A549 (cell line): ENCODE results near the gene GUCA2A.

Source experiments
- EP300 ChIP-seq, 2 experiments: fragments of >200 bp; sonication (Bioruptor Twin); formaldehyde crosslinking; IDR thresholded peaks; 2 replicates in 1 of 2; 3 replicates in 1 of 2; pipeline ENCODE4 v1.6.1; 2016 to 2017
- HOXA7 ChIP-seq: fragments of 250-450 bp; sonication (Bioruptor Pico); IDR thresholded peaks from 2 replicates; pipeline ENCODE4 v1.5.0; 2020; ENCODE audit warnings: mild to moderate bottlenecking, moderate library complexity
- JUN ChIP-seq, 2 experiments: fragments of >200 bp; sonication (Bioruptor Twin); formaldehyde crosslinking; IDR thresholded peaks; 2 replicates in 1 of 2; 3 replicates in 1 of 2; pipeline ENCODE4 v1.6.1; 2016 to 2017
- NPAS2 ChIP-seq: fragments of 250-450 bp; sonication (Bioruptor Pico); IDR thresholded peaks from 2 replicates; pipeline ENCODE4 v1.8.0; 2022; ENCODE audit warnings: mild to moderate bottlenecking, moderate library complexity, borderline replicate concordance
- POLR2A ChIP-seq: IDR thresholded peaks from 2 replicates; pipeline ENCODE4 v1.6.1; 2012; ENCODE audit warnings: mild to moderate bottlenecking, low read length
- RAD21 ChIP-seq, 2 experiments: fragments of >200 bp in 1 of 2; sonication (Bioruptor Twin) in 1 of 2; formaldehyde crosslinking in 1 of 2; IDR thresholded peaks in 1 of 2; conservative IDR thresholded peaks in 1 of 2; 2 replicates in 1 of 2; 3 replicates in 1 of 2; pipeline ENCODE4 v1.6.1; 2012 to 2018; ENCODE audit warnings: inconsistent platforms in 1 of 2
- RNF2 ChIP-seq: fragments of 200-600 bp; sonication (generic); IDR thresholded peaks from 2 replicates; pipeline ENCODE4 v1.6.1; 2016; ENCODE audit warnings: low read depth, mild to moderate bottlenecking, antibody characterized with exemption, moderate library complexity, borderline replicate concordance
- SMC3 ChIP-seq: fragments of >200 bp; sonication (Bioruptor Twin); formaldehyde crosslinking; IDR thresholded peaks from 3 replicates; pipeline ENCODE4 v1.6.1; 2018; ENCODE audit warnings: inconsistent platforms
- TF ChIP-seq, protein P1 (sequence below): fragments of 200-600 bp; sonication (generic); IDR thresholded peaks from 2 replicates; pipeline ENCODE4 v1.6.1; 2016; ENCODE audit warnings: antibody characterized with exemption, mild to moderate bottlenecking, moderate library complexity
- TF ChIP-seq, protein P2 (sequence below): fragments of >200 bp; sonication (Bioruptor Twin); formaldehyde crosslinking; IDR thresholded peaks from 3 replicates; pipeline ENCODE4 v1.5.1; 2016
- TF ChIP-seq, protein P3 (sequence below): fragments of 150-350 bp; IDR thresholded peaks from 2 replicates; pipeline ENCODE4 v1.6.1; 2014; ENCODE audit warnings: low read depth, mild to moderate bottlenecking, low read length

DNA sequence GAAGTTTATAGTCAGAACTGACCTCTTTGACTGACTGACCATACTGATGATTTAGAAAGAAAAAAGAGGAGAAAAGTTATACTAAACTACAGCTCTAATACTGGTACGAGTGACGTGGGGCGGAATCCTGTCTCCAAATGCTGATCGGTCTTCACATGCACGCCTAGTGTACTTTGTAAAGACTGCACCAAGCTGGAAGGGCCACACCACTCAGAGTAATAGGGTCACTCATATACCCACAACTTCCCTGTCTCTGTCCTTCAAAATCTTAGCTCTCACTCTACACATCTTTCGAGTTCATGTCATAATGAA lies 19.4 kb upstream of the GUCA2A start:
- TF ChIP-seq HOXA7 (CRISPR knock-in tag) (no peak), EP300 (IDR thresholded peaks at IDR 0.05) (no peak), POLR2A (no peak), RNF2 (no peak), JUN (IDR thresholded peaks at IDR 0.05) (no peak), NPAS2 (CRISPR knock-in tag) (no peak), RAD21 (conservative IDR thresholded peaks at IDR 0.05 in 1 of 2, IDR thresholded peaks at IDR 0.05 in 1 of 2) (no peak), SMC3 (no peak)
- TF ChIP-seq, protein P1, sequence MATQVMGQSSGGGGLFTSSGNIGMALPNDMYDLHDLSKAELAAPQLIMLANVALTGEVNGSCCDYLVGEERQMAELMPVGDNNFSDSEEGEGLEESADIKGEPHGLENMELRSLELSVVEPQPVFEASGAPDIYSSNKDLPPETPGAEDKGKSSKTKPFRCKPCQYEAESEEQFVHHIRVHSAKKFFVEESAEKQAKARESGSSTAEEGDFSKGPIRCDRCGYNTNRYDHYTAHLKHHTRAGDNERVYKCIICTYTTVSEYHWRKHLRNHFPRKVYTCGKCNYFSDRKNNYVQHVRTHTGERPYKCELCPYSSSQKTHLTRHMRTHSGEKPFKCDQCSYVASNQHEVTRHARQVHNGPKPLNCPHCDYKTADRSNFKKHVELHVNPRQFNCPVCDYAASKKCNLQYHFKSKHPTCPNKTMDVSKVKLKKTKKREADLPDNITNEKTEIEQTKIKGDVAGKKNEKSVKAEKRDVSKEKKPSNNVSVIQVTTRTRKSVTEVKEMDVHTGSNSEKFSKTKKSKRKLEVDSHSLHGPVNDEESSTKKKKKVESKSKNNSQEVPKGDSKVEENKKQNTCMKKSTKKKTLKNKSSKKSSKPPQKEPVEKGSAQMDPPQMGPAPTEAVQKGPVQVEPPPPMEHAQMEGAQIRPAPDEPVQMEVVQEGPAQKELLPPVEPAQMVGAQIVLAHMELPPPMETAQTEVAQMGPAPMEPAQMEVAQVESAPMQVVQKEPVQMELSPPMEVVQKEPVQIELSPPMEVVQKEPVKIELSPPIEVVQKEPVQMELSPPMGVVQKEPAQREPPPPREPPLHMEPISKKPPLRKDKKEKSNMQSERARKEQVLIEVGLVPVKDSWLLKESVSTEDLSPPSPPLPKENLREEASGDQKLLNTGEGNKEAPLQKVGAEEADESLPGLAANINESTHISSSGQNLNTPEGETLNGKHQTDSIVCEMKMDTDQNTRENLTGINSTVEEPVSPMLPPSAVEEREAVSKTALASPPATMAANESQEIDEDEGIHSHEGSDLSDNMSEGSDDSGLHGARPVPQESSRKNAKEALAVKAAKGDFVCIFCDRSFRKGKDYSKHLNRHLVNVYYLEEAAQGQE: no peak
- TF ChIP-seq, protein P2, sequence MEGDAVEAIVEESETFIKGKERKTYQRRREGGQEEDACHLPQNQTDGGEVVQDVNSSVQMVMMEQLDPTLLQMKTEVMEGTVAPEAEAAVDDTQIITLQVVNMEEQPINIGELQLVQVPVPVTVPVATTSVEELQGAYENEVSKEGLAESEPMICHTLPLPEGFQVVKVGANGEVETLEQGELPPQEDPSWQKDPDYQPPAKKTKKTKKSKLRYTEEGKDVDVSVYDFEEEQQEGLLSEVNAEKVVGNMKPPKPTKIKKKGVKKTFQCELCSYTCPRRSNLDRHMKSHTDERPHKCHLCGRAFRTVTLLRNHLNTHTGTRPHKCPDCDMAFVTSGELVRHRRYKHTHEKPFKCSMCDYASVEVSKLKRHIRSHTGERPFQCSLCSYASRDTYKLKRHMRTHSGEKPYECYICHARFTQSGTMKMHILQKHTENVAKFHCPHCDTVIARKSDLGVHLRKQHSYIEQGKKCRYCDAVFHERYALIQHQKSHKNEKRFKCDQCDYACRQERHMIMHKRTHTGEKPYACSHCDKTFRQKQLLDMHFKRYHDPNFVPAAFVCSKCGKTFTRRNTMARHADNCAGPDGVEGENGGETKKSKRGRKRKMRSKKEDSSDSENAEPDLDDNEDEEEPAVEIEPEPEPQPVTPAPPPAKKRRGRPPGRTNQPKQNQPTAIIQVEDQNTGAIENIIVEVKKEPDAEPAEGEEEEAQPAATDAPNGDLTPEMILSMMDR: no peak
- TF ChIP-seq, protein P3, sequence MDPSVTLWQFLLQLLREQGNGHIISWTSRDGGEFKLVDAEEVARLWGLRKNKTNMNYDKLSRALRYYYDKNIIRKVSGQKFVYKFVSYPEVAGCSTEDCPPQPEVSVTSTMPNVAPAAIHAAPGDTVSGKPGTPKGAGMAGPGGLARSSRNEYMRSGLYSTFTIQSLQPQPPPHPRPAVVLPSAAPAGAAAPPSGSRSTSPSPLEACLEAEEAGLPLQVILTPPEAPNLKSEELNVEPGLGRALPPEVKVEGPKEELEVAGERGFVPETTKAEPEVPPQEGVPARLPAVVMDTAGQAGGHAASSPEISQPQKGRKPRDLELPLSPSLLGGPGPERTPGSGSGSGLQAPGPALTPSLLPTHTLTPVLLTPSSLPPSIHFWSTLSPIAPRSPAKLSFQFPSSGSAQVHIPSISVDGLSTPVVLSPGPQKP: no peak
